M059J (cell line): ENCODE results near the gene TMEM205. TPM values are rescaled to one million over a fixed set of nuclear protein-coding genes. Genes with fewer than 3 reads are reported as not detected.
"Not testable (repeated sequence)": the region's sequence is repeated elsewhere in the genome, so short reads cannot be mapped to it uniquely, and the experiment has no call there.

Source experiments
- DNase-seq: peaks from one replicate; pipeline ENCODE4 v3.0.0-alpha.2; 2012; ENCODE audit warnings: low read depth
- total RNA-seq: library from RNA; depleted of rRNA; stranded (reverse); fragments of >200 nt; shearing (Covaris generic); gene quantifications from 2 replicates; pipeline ENCODE4 v1.2.3, GENCODE V29; 2014

The TMEM205 gene
- total RNA-seq, 1 experiment from 2014 or later = 246 TPM

- DNase-seq = peak; percentile 62
Observed at GRCh38 chr19:11339254-11340098, 6.6 kb downstream of the TMEM205 start, which contains the start of gene RAB3D. Gene RAB3D (minus strand): TSS chr19:11339657. CDS start chr19:11337399, 2,258 bp downstream.

- DNase-seq = no peak
Observed at GRCh38 chr19:11338569-11339253, 7.4 kb downstream of the TMEM205 start.

- no peak for DNase-seq
Observed at GRCh38 chr19:11338121-11338520, 7.9 kb downstream of the TMEM205 start.

GRCh38 chr19:11337080-11337479 lies 9.0 kb downstream of the TMEM205 start:
- no peak for DNase-seq

GRCh38 chr19:11335449-11336146 lies 10.5 kb downstream of the TMEM205 start:
- no peak for DNase-seq

- DNase-seq = peak; percentile 66
Observed at GRCh38 chr19:11333838-11334237, 12.2 kb downstream of the TMEM205 start.

- no peak for DNase-seq
Observed at GRCh38 chr19:11332822-11333221, 13.2 kb downstream of the TMEM205 start.

GRCh38 chr19:11331502-11331901 lies 14.6 kb downstream of the TMEM205 start:
- no peak for DNase-seq

- no peak for DNase-seq
Observed at GRCh38 chr19:11330127-11330526, 15.9 kb downstream of the TMEM205 start.

- DNase-seq = no peak
Observed at GRCh38 chr19:11325544-11325943, 20.5 kb downstream of the TMEM205 start.

GRCh38 chr19:11324748-11325389 lies 21.2 kb downstream of the TMEM205 start:
- no peak for DNase-seq

GRCh38 chr19:11324079-11324661 lies 21.9 kb downstream of the TMEM205 start:
- peak; percentile 96 for DNase-seq

GRCh38 chr19:11323601-11324078 lies 22.4 kb downstream of the TMEM205 start:
- no peak for DNase-seq

- no peak for DNase-seq
Observed at GRCh38 chr19:11322269-11323024, 23.6 kb downstream of the TMEM205 start.

GRCh38 chr19:11321191-11322126 lies 24.6 kb downstream of the TMEM205 start:
- DNase-seq = no peak

GRCh38 chr19:11320278-11320995 lies 25.6 kb downstream of the TMEM205 start:
- not testable (repeated sequence) for DNase-seq

- DNase-seq = peak; percentile 50
Observed at GRCh38 chr19:11306337-11306736, 39.7 kb downstream of the TMEM205 start.

- DNase-seq = no peak
Observed at GRCh38 chr19:11304936-11305335, 41.1 kb downstream of the TMEM205 start.

GRCh38 chr19:11300811-11301120 lies 45.3 kb downstream of the TMEM205 start:
- DNase-seq = no peak
